ENCODE measurements around the gene FOS.

Gene FOS

DNA sequence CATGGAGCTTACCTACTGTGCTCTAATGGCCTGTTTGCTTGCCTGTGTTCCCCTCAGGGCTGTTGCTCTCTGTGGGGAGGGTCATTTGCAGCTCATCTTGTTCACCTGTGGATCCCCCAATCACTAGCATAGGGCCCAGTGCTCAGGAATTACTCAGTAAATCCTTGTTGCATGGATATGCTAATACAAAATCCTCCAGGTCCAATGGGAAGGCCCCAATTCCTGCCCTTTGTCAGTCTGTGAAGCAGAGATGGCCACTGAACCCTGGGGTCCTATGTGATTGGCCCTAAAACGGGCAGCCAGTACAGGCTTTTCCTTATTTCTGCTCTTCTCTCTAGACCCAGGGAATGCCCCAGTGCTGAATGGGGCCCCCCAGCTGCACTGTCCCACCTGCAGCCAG, 44.1 kb downstream of the FOS start:
- TF ChIP-seq ZNF274 (IDR thresholded peaks at IDR 0.05; ENCODE audit: low read depth, low read length): no peak
- no peak overlapping the region for H3K4me3 ChIP-seq (ENCODE audit: low read length)

DNA sequence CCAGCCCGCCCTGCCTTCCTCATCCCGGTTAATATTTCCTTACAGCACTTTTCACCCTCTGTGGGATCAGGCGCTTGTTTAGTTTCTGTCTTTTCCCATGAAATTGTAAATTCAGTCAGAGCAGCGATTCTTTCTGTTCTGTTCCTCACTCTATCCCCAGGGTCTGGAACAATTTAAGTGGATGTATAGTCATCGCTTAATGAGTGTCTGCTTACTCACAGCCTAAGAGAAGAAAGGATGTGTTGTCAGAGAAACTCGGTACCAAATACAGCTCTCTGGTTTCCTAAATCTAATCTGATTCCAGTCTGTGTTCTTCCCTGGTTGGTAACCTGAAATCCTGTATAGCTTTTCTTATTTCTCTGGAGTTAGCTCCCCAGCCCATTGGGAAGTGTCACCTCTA, 44.9 kb downstream of the FOS start:
- no peak overlapping the region for H3K4me3 ChIP-seq (ENCODE audit: low read length)
- TF ChIP-seq ZNF274 (IDR thresholded peaks at IDR 0.05; ENCODE audit: low read depth, low read length): no peak

DNA sequence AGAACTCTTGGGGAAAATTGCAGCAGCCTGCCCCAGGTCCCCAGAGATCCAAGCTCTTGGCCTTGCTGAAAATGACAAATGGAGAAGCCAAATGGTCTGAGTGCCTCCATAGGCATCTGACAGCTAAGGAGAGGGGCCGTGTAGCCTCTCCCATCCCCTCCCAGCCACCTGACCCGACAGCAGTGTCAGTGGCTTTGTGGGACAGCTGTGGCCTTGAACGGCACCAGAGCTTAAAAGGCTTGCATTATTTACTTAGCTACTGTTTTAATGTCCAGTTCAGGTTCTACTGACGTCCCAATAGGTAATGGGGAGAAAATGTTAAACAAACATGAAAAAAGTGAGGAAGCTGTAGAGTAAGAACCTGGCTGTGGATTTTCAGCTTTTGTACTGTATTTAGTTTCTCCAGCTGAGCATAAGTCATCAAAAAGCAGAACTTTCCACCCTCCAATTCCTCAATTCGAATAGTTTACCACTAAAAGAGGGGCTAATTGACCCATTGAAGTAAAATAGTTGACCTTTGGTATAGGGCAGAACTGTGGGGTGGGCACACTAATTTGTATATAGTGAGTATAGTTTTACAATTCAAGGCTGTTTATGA, 50.0 kb downstream of the FOS start:
- H3K4me3 ChIP-seq (ENCODE audit: low read length): no peak overlapping the region
- no peak for TF ChIP-seq ZNF274 (IDR thresholded peaks at IDR 0.05; ENCODE audit: low read depth, low read length)

DNA sequence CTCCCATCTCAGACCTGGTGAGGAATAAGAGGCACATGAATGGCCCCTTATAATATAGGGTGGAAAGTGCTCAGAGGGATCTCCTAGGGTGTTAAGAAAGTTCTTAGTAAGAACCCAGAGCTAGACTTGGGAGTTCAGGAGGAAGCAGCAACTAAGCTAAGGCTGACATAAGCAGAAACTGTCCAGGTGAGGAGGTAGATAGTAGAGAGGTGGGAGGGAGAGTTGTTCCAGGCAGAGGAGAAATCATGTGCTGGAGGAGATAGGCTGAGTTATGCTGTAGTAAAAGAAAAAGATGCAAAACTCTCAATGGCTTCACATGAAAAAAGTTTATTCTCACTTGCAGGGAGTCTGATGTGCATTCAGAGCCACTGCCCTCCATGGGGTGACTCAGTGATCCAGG, 50.7 kb downstream of the FOS start:
- no peak overlapping the region for H3K4me3 ChIP-seq (ENCODE audit: low read length)
- no peak for TF ChIP-seq ZNF274 (IDR thresholded peaks at IDR 0.05; ENCODE audit: low read depth, low read length)

DNA sequence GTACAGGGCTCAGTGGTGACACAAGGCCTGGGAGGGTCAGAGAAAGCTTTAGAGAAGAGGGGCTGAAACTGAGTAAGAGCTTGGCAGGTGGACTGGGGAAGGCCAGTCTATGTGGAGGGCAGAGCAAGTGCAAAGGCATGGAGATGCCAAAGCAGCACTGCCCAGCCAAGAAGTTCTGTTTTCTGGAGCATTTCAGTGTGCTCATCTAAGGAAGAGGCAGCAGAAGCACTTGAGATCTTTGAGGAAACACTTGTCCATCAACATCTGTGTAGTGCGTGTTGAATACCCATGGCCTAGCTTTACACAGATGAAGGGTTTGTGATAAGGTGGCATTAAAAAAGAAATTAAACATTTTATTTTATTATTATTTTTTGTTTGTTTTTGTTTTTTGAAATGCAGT, 52.8 kb downstream of the FOS start:
- no peak for TF ChIP-seq ZNF274 (IDR thresholded peaks at IDR 0.05; ENCODE audit: low read depth, low read length)
- no peak overlapping the region for H3K4me3 ChIP-seq (ENCODE audit: low read length)

Measured in GM08714 (cell line).